ENCODE results near the gene SNED1.

DNA sequence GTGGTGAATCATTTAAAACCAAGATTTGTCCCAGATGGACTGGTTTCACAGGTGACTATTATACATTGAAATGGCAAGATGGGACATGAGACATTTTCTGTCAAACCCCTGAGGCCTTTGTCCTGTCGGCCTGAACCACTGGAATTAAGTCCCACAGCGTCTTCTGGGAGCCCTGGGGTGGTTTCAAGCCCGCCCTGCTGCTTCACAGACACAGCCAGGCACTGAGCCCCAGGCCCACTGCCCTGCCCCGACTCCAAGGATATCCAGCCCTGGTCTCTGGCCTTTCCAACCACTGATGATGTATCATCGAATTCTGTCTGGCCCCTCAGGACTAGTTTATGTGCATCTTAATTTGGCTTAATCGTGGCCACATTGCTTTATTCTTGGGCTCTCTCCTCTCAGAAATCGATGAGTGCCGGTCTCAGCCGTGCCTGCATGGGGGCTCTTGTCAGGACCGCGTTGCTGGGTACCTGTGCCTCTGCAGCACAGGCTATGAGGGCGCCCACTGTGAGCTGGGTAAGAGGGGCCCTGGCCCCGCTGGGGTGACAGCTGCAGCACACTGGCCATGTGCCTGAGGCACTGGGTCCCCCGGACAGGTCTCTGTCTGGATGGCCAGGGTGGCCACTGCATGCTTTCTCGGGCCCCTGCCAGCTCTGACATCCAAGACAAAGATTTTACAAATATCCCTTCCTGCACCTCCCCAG is 64.1 kb downstream of the SNED1 start:
- TF ChIP-seq GABPB1 (CRISPR knock-in tag; IDR thresholded peaks at IDR 0.05) (no peak), TAF15 (IDR thresholded peaks at IDR 0.05; ENCODE audit: low read depth, low read length) (no peak), POLR2G (IDR thresholded peaks at IDR 0.05; ENCODE audit: low read depth, low read length) (no peak)
